ENCODE data around the gene WDFY1. TPM values are rescaled to one million over a fixed set of nuclear protein-coding genes. Genes with fewer than 3 reads are reported as not detected.

WDFY1 gene
- total and polyA plus RNA-seq, 9 of the 15 experiments (the other 6 are each of a cell fraction or from before 2014, with no cell fraction given) = 5.4 to 27.6 (median 17.5) TPM

GRCh38 chr2:223993634-223994232 is 48.6 kb upstream of the WDFY1 start (continued):
- peak; percentile 61 for TF ChIP-seq DEAF1 (CRISPR knock-in tag; IDR thresholded peaks at IDR 0.05)
- peak; percentile 72 for TF ChIP-seq SMC3 (conservative IDR thresholded peaks at IDR 0.05; ENCODE audit: insufficient read depth, low read depth, low read length)
- no peak for TF ChIP-seq THRAP3 (IDR thresholded peaks at IDR 0.05; ENCODE audit: borderline replicate concordance)
- no peak for TF ChIP-seq MXD1 (CRISPR knock-in tag; IDR thresholded peaks at IDR 0.05; ENCODE audit: borderline replicate concordance, poor library complexity, severe bottlenecking)
- no peak for TF ChIP-seq C11orf30 (IDR thresholded peaks at IDR 0.05; ENCODE audit: low read depth)
- no peak for TF ChIP-seq PBX2 (CRISPR knock-in tag; IDR thresholded peaks at IDR 0.05; ENCODE audit: low read depth)
- TF ChIP-seq PBX2 (tag; conservative IDR thresholded peaks at IDR 0.05; ENCODE audit: low read depth) = peak; percentile 81
- no peak for TF ChIP-seq TBL1XR1 (IDR thresholded peaks at IDR 0.05; ENCODE audit: low read length in 2 of 2)
- TF ChIP-seq REST (IDR thresholded peaks at IDR 0.05; ENCODE audit: borderline replicate concordance) = peak; percentile 64; the same call in 1 of the 2 replicates
- TF ChIP-seq REST (CRISPR knock-in tag; IDR thresholded peaks at IDR 0.05; ENCODE audit: low read depth) = no peak
- no peak for TF ChIP-seq DPF2 (IDR thresholded peaks at IDR 0.05)
- TF ChIP-seq CTCF (IDR thresholded peaks at IDR 0.05 in 2 of 3, conservative IDR thresholded peaks at IDR 0.05 in 1 of 3; ENCODE audit: insufficient read depth in 2 of 3, low read depth in 1 of 3, low read length in 3 of 3) = peak; percentile 49 to 67 (median 65); a peak in 5 of 6 replicates

Data from K562 (cell line).